Glutamatergic neuron (in vitro differentiated cells): ENCODE data around the gene CHD9. TPM values are rescaled to one million over a fixed set of nuclear protein-coding genes. Genes with fewer than 3 reads are reported as not detected.

Experiments
- DNase-seq: peaks from one replicate; pipeline ENCODE4 v3.0.0; 2022
- H3K27ac Mint-ChIP-seq: one replicate; pipeline ENCODE4 v1.8.0; 2020; ENCODE audit warnings: mild to moderate bottlenecking, mixed read lengths, inconsistent platforms; ENCODE audit not compliant: unreplicated experiment
- H3K27me3 Mint-ChIP-seq: one replicate; pipeline ENCODE4 v1.8.0; 2020; ENCODE audit warnings: mild to moderate bottlenecking, moderate library complexity, mixed read lengths, inconsistent platforms; ENCODE audit not compliant: unreplicated experiment
- H3K36me3 Mint-ChIP-seq: one replicate; pipeline ENCODE4 v1.8.0; 2020; ENCODE audit warnings: mild to moderate bottlenecking, mixed read lengths, inconsistent platforms; ENCODE audit not compliant: unreplicated experiment
- H3K4me1 Mint-ChIP-seq: one replicate; pipeline ENCODE4 v1.8.0; 2020; ENCODE audit warnings: mild to moderate bottlenecking, low read depth, mixed read lengths, inconsistent platforms; ENCODE audit not compliant: unreplicated experiment
- H3K4me3 Mint-ChIP-seq: one replicate; pipeline ENCODE4 v1.8.0; 2020; ENCODE audit warnings: mild to moderate bottlenecking, mixed read lengths, inconsistent platforms; ENCODE audit not compliant: unreplicated experiment
- H3K9me3 Mint-ChIP-seq: one replicate; pipeline ENCODE4 v1.8.0; 2020; ENCODE audit warnings: mild to moderate bottlenecking, moderate library complexity, mixed read lengths, inconsistent platforms; ENCODE audit not compliant: unreplicated experiment
- total RNA-seq: library from RNA; stranded (reverse); fragmentation: NEBNext Ultra II Directional; extraction: Animal tissue kit (Norgen Biotek cat#: 25700); gene quantifications from one replicate; pipeline ENCODE4 v1.2.1, GENCODE V29; 2021; ENCODE audit not compliant: unreplicated experiment
- TF ChIP-seq, protein P1 (sequence below): fragments of 200-600 bp; sonication (generic); IDR thresholded peaks from one replicate; pipeline ENCODE4 v1.5.0; 2021; ENCODE audit not compliant: partially characterized antibody, unreplicated experiment

Gene CHD9
- total RNA-seq, 1 donor from 2014 or later = 120 TPM

DNA sequence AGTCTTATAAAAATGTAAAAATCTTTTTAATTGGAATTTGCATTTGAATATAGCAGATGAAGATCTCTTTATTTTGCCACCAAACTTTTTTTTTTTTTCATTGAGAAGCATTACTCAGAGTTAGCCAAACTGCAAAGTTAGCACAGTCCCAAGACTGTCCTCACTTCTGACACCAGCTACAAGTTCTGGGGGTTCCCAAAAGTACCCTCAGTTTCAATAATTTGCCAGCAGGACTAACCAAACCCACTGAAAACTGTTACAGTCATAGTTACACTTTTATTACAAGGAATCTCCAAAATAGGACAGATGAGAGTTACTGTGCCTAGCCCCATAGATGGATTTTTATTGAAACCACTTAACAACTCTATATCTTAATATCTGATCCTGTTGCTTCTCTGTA is 144.1 kb downstream of the CHD9 start:
- Mint-ChIP-seq H3K4me3 (no peak overlapping the region), H3K27me3 (no peaks in the 10 kb centered on the region), H3K9me3 (no peaks in the 10 kb centered on the region), H3K4me1 (no peaks in the 10 kb centered on the region), H3K36me3 (peaks cover 11% of the 10 kb centered on the region), H3K27ac (no peak overlapping the region)
- TF ChIP-seq, protein P1, sequence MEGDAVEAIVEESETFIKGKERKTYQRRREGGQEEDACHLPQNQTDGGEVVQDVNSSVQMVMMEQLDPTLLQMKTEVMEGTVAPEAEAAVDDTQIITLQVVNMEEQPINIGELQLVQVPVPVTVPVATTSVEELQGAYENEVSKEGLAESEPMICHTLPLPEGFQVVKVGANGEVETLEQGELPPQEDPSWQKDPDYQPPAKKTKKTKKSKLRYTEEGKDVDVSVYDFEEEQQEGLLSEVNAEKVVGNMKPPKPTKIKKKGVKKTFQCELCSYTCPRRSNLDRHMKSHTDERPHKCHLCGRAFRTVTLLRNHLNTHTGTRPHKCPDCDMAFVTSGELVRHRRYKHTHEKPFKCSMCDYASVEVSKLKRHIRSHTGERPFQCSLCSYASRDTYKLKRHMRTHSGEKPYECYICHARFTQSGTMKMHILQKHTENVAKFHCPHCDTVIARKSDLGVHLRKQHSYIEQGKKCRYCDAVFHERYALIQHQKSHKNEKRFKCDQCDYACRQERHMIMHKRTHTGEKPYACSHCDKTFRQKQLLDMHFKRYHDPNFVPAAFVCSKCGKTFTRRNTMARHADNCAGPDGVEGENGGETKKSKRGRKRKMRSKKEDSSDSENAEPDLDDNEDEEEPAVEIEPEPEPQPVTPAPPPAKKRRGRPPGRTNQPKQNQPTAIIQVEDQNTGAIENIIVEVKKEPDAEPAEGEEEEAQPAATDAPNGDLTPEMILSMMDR = no peak
- no peak for DNase-seq

DNA sequence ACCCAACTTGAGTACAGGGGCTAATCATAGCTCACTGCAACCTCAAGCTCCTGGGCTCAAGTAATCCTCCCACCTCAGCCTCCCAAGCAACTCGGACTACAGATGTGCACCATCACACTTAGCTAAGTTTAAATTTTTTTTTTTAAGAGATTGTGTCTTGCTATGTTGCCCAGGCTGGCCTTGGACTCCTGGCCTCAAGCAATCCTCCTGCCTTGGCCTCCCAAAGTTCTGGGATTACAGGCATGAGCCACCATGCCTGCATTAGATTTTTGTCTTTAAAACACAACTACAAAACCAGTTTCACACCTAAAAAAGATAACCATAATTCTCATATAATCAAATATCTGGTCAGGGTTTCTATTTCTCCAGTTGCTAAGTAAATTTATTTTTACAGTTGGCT is 147.1 kb downstream of the CHD9 start:
- Mint-ChIP-seq H3K36me3 (peaks cover 11% of the 10 kb centered on the region), H3K27me3 (peaks cover 2% of the 10 kb centered on the region), H3K27ac (no peak overlapping the region), H3K4me1 (no peaks in the 10 kb centered on the region), H3K4me3 (no peak overlapping the region), H3K9me3 (no peaks in the 10 kb centered on the region)
- TF ChIP-seq, protein P1 = no peak
- no peak for DNase-seq

DNA sequence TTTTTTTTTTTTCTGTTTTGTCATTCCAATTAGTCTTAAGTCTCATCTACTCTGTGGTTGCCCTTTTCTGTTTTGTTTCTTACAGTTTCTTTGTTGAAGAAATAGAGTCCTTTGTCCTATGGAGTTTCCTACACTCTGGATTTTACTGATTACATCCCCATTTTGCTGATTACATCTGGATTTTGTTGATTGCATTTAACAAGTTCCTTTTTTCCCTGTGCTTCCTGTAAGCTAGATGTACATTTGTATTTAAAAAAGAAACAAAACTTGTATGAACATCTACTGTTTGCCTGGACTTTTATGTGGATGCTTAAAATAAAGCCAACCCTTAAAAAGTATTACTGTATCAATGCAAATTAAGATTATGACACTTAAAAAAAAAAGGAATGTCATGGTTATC is 147.6 kb downstream of the CHD9 start:
- Mint-ChIP-seq H3K27me3 (peaks cover 2% of the 10 kb centered on the region), H3K27ac (no peak overlapping the region), H3K9me3 (no peaks in the 10 kb centered on the region), H3K4me1 (no peaks in the 10 kb centered on the region), H3K4me3 (no peak overlapping the region), H3K36me3 (peaks cover 11% of the 10 kb centered on the region)
- TF ChIP-seq, protein P1 = no peak
- no peak for DNase-seq

DNA sequence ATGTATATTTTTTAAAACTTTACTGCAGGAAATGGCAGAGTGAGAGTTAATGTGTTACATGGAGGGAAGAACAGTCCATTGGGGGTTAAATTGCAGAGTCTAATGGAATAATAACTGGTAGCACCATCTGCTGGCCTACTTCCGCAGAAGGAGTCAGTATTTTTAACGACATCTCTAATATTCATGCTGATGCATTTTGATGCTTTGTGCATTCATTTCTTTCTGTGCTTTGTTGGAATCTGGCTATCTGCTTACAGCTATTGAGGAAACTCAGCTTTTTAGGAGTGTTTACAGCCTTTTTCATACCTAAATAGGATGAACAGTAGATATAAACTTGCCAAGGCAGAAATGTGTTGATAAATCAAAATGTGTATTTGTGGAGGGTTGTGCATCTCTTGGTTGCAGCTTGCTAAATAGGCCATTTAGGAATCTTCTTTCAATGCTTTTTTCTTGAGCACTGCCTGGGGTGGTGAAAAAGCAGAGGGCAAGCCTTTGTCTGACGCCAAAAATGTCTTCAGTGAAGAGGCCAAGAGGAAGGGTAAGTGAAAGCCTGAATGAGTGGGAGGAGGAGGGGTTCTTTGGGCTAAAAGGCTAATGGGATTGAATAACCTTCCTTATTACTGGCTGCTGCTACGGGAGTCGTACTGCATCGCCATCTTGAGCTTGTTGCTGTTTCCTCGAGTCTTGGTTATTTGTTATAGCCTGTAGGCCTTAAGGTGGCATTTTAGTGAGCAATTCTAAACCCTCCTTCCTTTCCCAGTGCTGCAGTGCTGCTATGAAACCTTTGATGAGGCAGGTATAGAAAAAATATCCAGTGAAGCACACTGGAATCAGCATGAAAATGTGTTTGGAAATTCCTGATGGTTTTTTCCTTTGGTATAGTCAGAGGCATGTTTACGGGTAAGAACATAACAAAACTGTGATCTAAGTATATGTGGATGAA is 153.3 kb downstream of the CHD9 start:
- peaks cover 2% of the 10 kb centered on the region for H3K27me3 Mint-ChIP-seq
- H3K4me3 Mint-ChIP-seq = peak overlapping the region; percentile 94
- TF ChIP-seq, protein P1 = no peak
- H3K27ac Mint-ChIP-seq = peak overlapping the region; percentile 99
- H3K4me1 Mint-ChIP-seq = peaks cover 5% of the 10 kb centered on the region
- peaks cover 6% of the 10 kb centered on the region for H3K9me3 Mint-ChIP-seq
- DNase-seq = peak; percentile 38
- H3K36me3 Mint-ChIP-seq = peaks cover 4% of the 10 kb centered on the region

DNA sequence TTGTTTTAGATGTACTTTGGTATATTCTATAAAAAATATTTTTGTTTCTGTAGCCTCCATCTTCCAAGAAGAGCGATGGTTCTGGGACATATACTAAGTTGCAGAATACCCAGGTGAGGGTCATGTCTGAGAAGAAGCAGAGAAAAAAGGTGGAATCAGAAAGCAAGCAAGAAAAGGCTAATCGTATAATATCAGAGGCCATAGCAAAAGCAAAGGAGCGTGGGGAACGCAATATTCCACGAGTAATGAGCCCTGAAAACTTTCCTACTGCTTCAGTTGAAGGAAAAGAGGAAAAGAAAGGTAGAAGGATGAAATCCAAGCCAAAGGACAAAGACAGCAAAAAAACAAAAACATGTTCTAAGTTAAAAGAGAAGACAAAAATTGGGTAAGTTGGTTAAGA is 154.6 kb downstream of the CHD9 start:
- Mint-ChIP-seq H3K27me3 (peaks cover 2% of the 10 kb centered on the region), H3K36me3 (no peaks in the 10 kb centered on the region), H3K4me1 (peaks cover 9% of the 10 kb centered on the region), H3K27ac (peak overlapping the region; percentile 93), H3K9me3 (peaks cover 8% of the 10 kb centered on the region), H3K4me3 (peak overlapping the region; percentile 94)
- DNase-seq = no peak
- TF ChIP-seq, protein P1 = no peak
